Body of pancreas (tissue), 4 donors: Measurements from ENCODE around the gene PLAAT5.

ENCODE experiments used
- CTCF ChIP-seq, 7 experiments: fragments of 450-650 bp in 4 of 7; fragments of 200-600 bp in 3 of 7; sonication (generic) in 3 of 7; IDR thresholded peaks; one replicate each; pipeline ENCODE4 v1.5.1; 2016 to 2019; ENCODE audit warnings: antibody characterized with exemption in 7 of 7
- POLR2A ChIP-seq, 3 donors: fragments of 450-650 bp; IDR thresholded peaks; one replicate each; pipeline ENCODE4 v1.6.1; 2016; ENCODE audit warnings: antibody characterized with exemption in 3 of 3, mild to moderate bottlenecking in 2 of 3

DNA sequence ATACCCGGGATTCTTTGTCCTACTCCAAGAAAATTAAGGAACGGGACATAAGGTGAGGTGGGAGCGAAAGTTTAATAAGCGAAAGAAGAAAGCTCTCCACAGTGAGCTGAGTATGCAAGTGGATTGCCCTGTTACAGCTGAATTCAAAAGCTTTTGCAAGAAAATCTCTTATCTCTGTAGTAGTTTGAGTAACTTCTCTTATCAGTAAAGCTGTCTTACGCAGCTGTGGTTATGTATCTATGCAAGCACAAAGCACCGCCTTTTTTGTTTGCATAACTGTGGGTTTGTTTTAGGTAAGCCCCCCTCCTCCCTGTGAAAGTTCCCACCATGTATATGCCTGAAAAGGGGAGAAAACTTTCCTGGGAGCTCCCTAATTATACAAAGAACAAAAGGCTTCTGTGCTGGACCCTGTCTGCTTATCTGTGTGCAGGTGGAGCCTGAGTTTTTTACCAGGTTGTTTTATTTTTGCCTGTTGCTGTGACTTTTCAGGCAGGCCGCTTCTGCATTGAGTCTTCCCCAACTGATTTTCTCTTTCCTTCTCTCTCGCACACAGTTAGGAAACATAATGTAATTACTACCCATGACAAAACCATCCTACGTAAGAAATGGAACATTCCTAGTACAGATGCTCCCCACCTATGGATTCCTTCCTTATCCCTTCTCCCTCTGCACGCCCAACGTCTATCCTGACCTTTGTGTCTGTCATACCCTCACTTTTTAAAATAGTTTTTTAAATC lies 837 bp upstream of the PLAAT5 start:
- no peak for TF ChIP-seq CTCF (IDR thresholded peaks at IDR 0.05)
- TF ChIP-seq POLR2A (IDR thresholded peaks at IDR 0.05): peak in 2 of 3 donors; percentile 72 to 79
